Common myeloid progenitor, CD34-positive (primary cell): Measurements from ENCODE around the gene SCD5.

Source experiments
- CTCF ChIA-PET: fragments of 350-600 bp; sonication (Branson Sonifier 250); formaldehyde crosslinking; loops from one replicate; lab custom pipeline; 2021; ENCODE audit warnings: antibody characterized with exemption; lab: Charles Lee
- POLR2A ChIA-PET: fragments of 350-600 bp; sonication (Branson Sonifier 250); formaldehyde crosslinking; loops from one replicate; lab custom pipeline; 2021; ENCODE audit warnings: antibody characterized with exemption; lab: Charles Lee
- DNase-seq, 3 donors: peaks; one replicate each; pipeline versions ENCODE4 v3.0.0 to v3.0.0-alpha.2; 2013
- H3K27ac ChIP-seq, 2 experiments: 1 replicate in 1 of 2; 2 replicates in 1 of 2; pipeline ENCODE4 v1.7.0; 2013; ENCODE audit warnings: inconsistent platforms in 2 of 2, low read length in 2 of 2, mild to moderate bottlenecking in 2 of 2, low read depth in 1 of 2, moderate library complexity in 1 of 2; ENCODE audit not compliant: severe bottlenecking in 2 of 2, insufficient read depth in 1 of 2, poor library complexity in 1 of 2
- H3K27me3 ChIP-seq, 5 experiments: replicated peaks in 2 of 5; 1 replicate in 3 of 5; 2 replicates in 2 of 5; pipeline versions ENCODE4 v1.6.1 to v1.7.0; 2013; ENCODE audit warnings: low read length in 4 of 5, mild to moderate bottlenecking in 2 of 5, moderate library complexity in 2 of 5, inconsistent platforms in 1 of 5; ENCODE audit not compliant: insufficient read depth in 5 of 5, control insufficient read depth in 4 of 5
- H3K36me3 ChIP-seq, 4 experiments: 1 replicate in 2 of 4; 2 replicates in 2 of 4; pipeline versions ENCODE4 v1.6.1 to v1.7.0; 2013; ENCODE audit warnings: low read length in 3 of 4, control low read depth in 1 of 4, mild to moderate bottlenecking in 1 of 4; ENCODE audit not compliant: control insufficient read depth in 4 of 4, insufficient read depth in 4 of 4
- H3K4me1 ChIP-seq, 4 experiments: 1 replicate in 3 of 4; 2 replicates in 1 of 4; pipeline versions ENCODE4 v1.6.1 to v1.7.1; 2013; ENCODE audit warnings: low read length in 3 of 4, mild to moderate bottlenecking in 3 of 4, control low read depth in 1 of 4, inconsistent platforms in 1 of 4, moderate library complexity in 1 of 4; ENCODE audit not compliant: control insufficient read depth in 4 of 4, insufficient read depth in 4 of 4; ENCODE audit errors: control extremely low read depth in 1 of 4
- H3K4me3 ChIP-seq, 7 experiments: 1 replicate in 4 of 7; 2 replicates in 3 of 7; pipeline versions ENCODE4 v1.5.1 to v1.7.0; 2013; ENCODE audit warnings: mild to moderate bottlenecking in 7 of 7, low read length in 6 of 7, moderate library complexity in 6 of 7, inconsistent platforms in 2 of 7, low read depth in 2 of 7, control low read depth in 1 of 7; ENCODE audit not compliant: insufficient read depth in 4 of 7, control insufficient read depth in 1 of 7; ENCODE audit errors: extremely low read depth in 1 of 7
- H3K9me3 ChIP-seq, 5 experiments: 1 replicate in 4 of 5; 2 replicates in 1 of 5; pipeline versions ENCODE4 v1.6.1 to v1.7.1; 2013; ENCODE audit warnings: low read length in 4 of 5, mild to moderate bottlenecking in 2 of 5, inconsistent platforms in 1 of 5, low read depth in 1 of 5, moderate library complexity in 1 of 5; ENCODE audit not compliant: control insufficient read depth in 4 of 5, insufficient read depth in 2 of 5; ENCODE audit errors: control extremely low read depth in 1 of 5
- WGBS: methylation state at CpG from one replicate; pipeline ENCODE4 v1.1.5; 2013; ENCODE audit not compliant: insufficient coverage; 5-methylcytosine and 5-hydroxymethylcytosine counted together

SCD5 gene

GRCh38 chr4:82789025-82789776, 9.4 kb downstream of the SCD5 start:
- H3K27me3 ChIP-seq: peaks cover 0 to 2% (median 0%) of the 10 kb centered on the region in 5 experiments
- peaks cover 3 to 21% (median 10%) of the 10 kb centered on the region in 4 experiments for H3K4me1 ChIP-seq
- 98% methylated on average over 6 of the region's 7 CpGs for WGBS
- H3K36me3 ChIP-seq: no peaks in the 10 kb centered on the region
- ChIA-PET CTCF (interaction anchor here (0.7 to 1.1 kb wide), 4 partner anchors 9 to 222 kb away, joined by 3 read pairs; partner anchors contain the start of gene SCD5), POLR2A (interaction anchor here (0.8 kb wide), 1 partner anchor 11 kb away, joined by 3 read pairs; no protein-coding TSS in a partner anchor)
- no peaks in the 10 kb centered on the region for H3K9me3 ChIP-seq
- DNase-seq: no peak
- no peak overlapping the region for H3K27ac ChIP-seq
- no peak overlapping the region for H3K4me3 ChIP-seq

- CTCF ChIA-PET: no interaction called here
Measured at GRCh38 chr4:82787342-82787741, 11.3 kb downstream of the SCD5 start.

GRCh38 chr4:82786828-82787227, 11.8 kb downstream of the SCD5 start:
- no peak for DNase-seq
- Histone ChIP-seq H3K4me3 (no peak overlapping the region), H3K27ac (no peak overlapping the region), H3K27me3 (no peaks in the 10 kb centered on the region), H3K9me3 (no peaks in the 10 kb centered on the region), H3K36me3 (no peaks in the 10 kb centered on the region), H3K4me1 (peaks cover 3 to 21% (median 10%) of the 10 kb centered on the region in 4 experiments)
- ChIA-PET CTCF (interaction anchor here (2.1 to 2.7 kb wide), 2 partner anchors 9 to 11 kb away, joined by 9 to 11 read pairs; partner anchors contain the start of gene SCD5), POLR2A (interaction anchor here (0.6 kb wide), 1 partner anchor 52 kb away, joined by 3 read pairs; no protein-coding TSS in a partner anchor)
- 100% methylated on average over 1 of the region's 4 CpGs for WGBS

More at GRCh38 chr4:82787342-82787741, 11.3 kb downstream of the SCD5 start:
- Histone ChIP-seq H3K27ac (no peak overlapping the region), H3K9me3 (no peaks in the 10 kb centered on the region), H3K36me3 (no peaks in the 10 kb centered on the region), H3K4me3 (no peak overlapping the region), H3K27me3 (no peaks in the 10 kb centered on the region), H3K4me1 (peaks cover 3 to 21% (median 10%) of the 10 kb centered on the region in 4 experiments)
- WGBS: 100% methylated on average over 4 of the region's 4 CpGs
- POLR2A ChIA-PET: interaction anchor here (0.6 kb wide), 1 partner anchor 51 kb away, joined by 3 read pairs; no protein-coding TSS in a partner anchor
- DNase-seq: no peak

- peak overlapping the region in 1 of 7 experiments; percentile 42 for H3K4me3 ChIP-seq
- peak overlapping the region; percentile 10 to 74 for H3K27ac ChIP-seq
- H3K36me3 ChIP-seq: no peaks in the 10 kb centered on the region
- ChIA-PET POLR2A (interaction anchor here (0.5 kb wide), 1 partner anchor 31 kb away, joined by 3 read pairs; no protein-coding TSS in a partner anchor), CTCF (interaction anchor here (1.6 to 2.7 kb wide), 4 partner anchors 10 to 64 kb away, joined by 4 to 11 read pairs (median 7); partner anchors contain the start of gene SCD5)
- H3K4me1 ChIP-seq: peaks cover 3 to 32% (median 17%) of the 10 kb centered on the region in 4 experiments
- H3K9me3 ChIP-seq: no peaks in the 10 kb centered on the region
- DNase-seq: peak; percentile 40 to 87 (median 80)
- H3K27me3 ChIP-seq: no peaks in the 10 kb centered on the region
- WGBS: 88% methylated on average over 1 of the region's 5 CpGs
Measured at GRCh38 chr4:82785611-82786400, 12.8 kb downstream of the SCD5 start.

GRCh38 chr4:82784681-82785610, 13.7 kb downstream of the SCD5 start:
- peak; percentile 36 to 89 (median 80) for DNase-seq
- ChIA-PET CTCF (interaction anchor here (0.8 to 2.7 kb wide), 8 partner anchors 8 to 63 kb away, joined by 3 to 11 read pairs (median 4); partner anchors contain the start of gene SCD5), POLR2A (interaction anchor here (0.5 to 0.6 kb wide), 2 partner anchors 24 to 32 kb away, joined by 3 to 4 read pairs; no protein-coding TSS in a partner anchor)
- Histone ChIP-seq H3K36me3 (no peaks in the 10 kb centered on the region), H3K9me3 (no peaks in the 10 kb centered on the region), H3K27ac (peak overlapping the region; percentile 10 to 74), H3K4me1 (peaks cover 8 to 40% (median 26%) of the 10 kb centered on the region in 4 experiments), H3K27me3 (no peaks in the 10 kb centered on the region), H3K4me3 (peak overlapping the region in 2 of 7 experiments; percentile 41 to 42)
- WGBS: 47% methylated on average over 3 of the region's 9 CpGs
